ENCODE results near the gene MORN1. TPM values are rescaled to one million over a fixed set of nuclear protein-coding genes. Genes with fewer than 3 reads are reported as not detected.

Gene MORN1
- total and polyA plus RNA-seq, 12 donors = 1.2 to 7.6 (median 5.2) TPM

DNA sequence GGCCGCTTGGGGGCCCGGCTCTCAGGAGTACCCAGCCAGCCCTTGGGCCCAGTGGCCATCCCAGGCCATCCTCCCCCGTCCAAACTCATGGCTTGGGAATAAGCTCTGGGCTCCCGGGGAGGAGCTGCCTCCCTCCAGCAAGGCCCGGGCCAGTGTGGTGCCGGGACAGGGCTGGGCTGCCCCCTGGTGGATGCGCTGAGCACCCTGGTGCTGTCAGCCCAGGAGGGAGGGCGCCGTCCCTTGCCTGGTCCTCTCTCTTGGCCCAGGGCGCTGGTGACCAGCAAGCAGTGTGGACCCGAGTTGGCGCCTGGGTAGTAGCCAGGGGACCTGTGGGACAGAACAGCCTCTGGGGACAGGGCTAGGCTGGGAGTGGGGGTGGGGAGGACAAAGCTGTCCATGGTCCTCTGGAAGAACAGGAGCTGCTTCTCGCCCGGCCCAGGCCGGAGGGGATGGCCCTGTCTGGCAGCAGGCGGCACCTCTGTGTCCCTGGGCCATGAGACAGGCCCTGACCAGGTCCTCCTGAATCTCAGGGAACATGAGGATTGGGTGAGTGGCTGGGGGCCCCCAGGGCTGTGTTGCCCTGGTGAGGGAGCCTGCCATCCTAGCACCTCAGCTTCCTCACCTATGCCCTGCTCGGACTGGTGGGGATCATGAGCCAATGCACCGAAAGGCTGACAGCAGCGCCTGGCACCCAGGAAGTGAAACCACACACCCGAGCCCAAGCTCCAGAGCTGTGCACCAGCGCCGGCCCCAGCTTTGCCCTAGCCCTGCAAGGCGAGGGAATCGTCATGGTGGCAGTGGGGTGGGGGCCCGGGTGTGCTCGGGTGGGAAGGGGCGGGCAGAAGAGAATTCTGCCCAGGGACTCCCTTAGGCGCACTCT lies 9.4 kb downstream of the MORN1 start:
- DNase-seq (peak; percentile 84 to 90), ATAC-seq (peak; percentile 92 to 98 (median 96))
- WGBS, 2 donors = 46 to 54% methylated on average over 28 of the region's 28 CpGs
- Histone ChIP-seq H3K4me3 (peak overlapping the region in 1 of 10 donors; percentile 2), H3K9me3 (no peaks in the 10 kb centered on the region), H3K36me3 (no peaks in the 10 kb centered on the region), H3K27ac (no peak overlapping the region), H3K4me1 (peaks cover 4 to 14% (median 12%) of the 10 kb centered on the region in 9 donors), H3K27me3 (no peaks in the 10 kb centered on the region)
- intact Hi-C loops (cut with DNase I) = loop anchor here (1.0 to 10.0 kb wide), 7 partner anchors 60 to 250 kb away; partner anchors contain the start of gene FAAP20 (in 2 of the 10)
- TF ChIP-seq, protein P1, sequence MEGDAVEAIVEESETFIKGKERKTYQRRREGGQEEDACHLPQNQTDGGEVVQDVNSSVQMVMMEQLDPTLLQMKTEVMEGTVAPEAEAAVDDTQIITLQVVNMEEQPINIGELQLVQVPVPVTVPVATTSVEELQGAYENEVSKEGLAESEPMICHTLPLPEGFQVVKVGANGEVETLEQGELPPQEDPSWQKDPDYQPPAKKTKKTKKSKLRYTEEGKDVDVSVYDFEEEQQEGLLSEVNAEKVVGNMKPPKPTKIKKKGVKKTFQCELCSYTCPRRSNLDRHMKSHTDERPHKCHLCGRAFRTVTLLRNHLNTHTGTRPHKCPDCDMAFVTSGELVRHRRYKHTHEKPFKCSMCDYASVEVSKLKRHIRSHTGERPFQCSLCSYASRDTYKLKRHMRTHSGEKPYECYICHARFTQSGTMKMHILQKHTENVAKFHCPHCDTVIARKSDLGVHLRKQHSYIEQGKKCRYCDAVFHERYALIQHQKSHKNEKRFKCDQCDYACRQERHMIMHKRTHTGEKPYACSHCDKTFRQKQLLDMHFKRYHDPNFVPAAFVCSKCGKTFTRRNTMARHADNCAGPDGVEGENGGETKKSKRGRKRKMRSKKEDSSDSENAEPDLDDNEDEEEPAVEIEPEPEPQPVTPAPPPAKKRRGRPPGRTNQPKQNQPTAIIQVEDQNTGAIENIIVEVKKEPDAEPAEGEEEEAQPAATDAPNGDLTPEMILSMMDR (IDR thresholded peaks at IDR 0.05) = peak; percentile 80 to 98 (median 94)

DNA sequence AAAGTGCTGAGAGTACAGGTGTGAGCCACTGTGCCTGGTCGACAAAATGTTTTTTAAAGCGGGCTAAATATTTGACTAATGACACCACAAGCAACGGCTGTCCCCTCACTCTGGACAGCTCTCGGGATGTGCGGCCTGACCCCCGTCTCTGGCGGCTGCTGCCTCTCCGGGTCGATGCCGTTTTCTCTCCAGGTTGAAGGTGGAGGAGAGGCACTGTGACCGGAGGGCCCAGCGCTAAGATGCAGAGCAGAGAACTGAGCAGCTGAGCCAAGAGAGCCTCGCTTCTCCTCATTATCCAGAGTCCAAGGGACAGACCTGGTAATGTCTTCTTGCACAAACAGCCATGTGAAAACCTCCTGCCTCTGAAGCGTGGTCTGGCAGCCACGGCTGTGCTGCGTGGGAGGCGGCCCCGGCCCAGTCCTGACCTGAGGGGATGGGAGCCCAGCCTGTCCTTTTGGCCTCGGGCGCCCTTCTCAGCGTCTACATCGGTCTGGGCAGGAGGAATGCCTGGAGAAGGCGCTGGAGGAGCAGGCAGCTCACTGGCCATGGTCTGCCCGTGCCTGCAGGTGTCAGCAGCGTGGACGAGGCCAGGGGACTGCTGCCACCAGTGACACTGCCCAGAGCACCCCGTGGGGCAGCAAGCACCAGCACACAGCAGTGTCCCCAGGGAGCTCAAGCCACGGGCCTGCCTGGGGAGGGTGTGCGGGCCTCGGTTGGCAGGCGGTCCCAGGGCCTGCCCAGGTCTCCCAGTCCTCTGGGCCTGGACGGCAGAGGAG lies 10.3 kb downstream of the MORN1 start:
- H3K27ac ChIP-seq = no peak overlapping the region
- H3K36me3 ChIP-seq = no peaks in the 10 kb centered on the region
- H3K4me3 ChIP-seq = peak overlapping the region in 1 of 10 donors; percentile 2
- peaks cover 4 to 14% (median 12%) of the 10 kb centered on the region in 9 donors for H3K4me1 ChIP-seq
- ATAC-seq (peak in 5 of 8 donors; percentile 1 to 12 (median 8)), DNase-seq (no peak)
- TF ChIP-seq, protein P1 (IDR thresholded peaks at IDR 0.05) = no peak
- no peaks in the 10 kb centered on the region for H3K27me3 ChIP-seq
- intact Hi-C loops (cut with DNase I) = loop anchor here in 9 of 10 donors (1.0 to 10.0 kb wide), 7 partner anchors 59 to 249 kb away; partner anchors contain the start of gene FAAP20 (in 1 of the 9)
- no peaks in the 10 kb centered on the region for H3K9me3 ChIP-seq
- WGBS, 2 donors = 72 to 76% methylated on average over 32 of the region's 32 CpGs

DNA sequence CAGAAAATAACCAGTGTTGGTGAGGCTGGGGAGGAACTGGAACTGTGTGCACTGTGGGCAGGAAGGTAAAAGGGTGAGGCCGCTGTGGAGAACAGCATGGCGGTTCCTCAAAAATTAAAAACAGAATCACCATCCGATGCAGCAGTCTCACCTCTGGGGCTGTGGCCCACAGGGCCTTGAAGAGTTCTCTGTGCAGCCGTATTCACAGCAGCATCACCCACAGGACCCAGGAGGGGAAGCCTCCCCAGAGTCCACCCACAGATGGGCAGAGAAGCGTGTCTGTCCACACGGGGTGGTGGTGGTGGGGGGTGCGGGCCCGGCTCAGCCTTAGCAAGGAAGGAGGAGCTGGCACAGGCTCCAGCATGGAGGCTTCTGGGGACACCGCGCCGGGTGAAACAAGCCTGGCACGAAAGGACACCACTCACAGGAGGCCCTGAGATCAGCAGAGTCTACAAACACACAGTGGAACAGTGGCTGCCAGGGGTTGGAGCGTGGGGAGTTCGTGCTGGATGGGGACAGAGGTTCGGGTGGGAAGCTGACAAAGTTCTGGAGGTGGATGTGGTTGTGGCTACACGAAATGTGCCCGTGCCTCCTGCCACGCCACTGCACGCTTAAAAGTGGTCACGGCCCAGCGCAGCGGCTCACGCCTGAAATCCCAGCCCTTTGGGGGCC lies 11.5 kb downstream of the MORN1 start:
- Histone ChIP-seq H3K27ac (no peak overlapping the region), H3K9me3 (no peaks in the 10 kb centered on the region), H3K36me3 (no peaks in the 10 kb centered on the region), H3K4me1 (peaks cover 4 to 14% (median 12%) of the 10 kb centered on the region in 9 donors), H3K4me3 (no peak overlapping the region), H3K27me3 (no peaks in the 10 kb centered on the region)
- DNase-seq (peak in 1 of 2 donors; percentile 11), ATAC-seq (no peak)
- TF ChIP-seq, protein P1 (IDR thresholded peaks at IDR 0.05) = no peak
- WGBS, 2 donors = 94% methylated on average over 23 of the region's 23 CpGs
- intact Hi-C loops (cut with DNase I) = loop anchor here in 8 of 10 donors (2.0 to 10.0 kb wide), 8 partner anchors 48 to 248 kb away; partner anchors contain the start of gene FAAP20 (in 1 of the 8)
